Neural cell (in vitro differentiated cells): ENCODE measurements around the gene DUSP22.
"Not testable (repeated sequence)": the region's sequence is repeated elsewhere in the genome, so short reads cannot be mapped to it uniquely, and the experiment has no call there.

Experiments
- EP300 ChIP-seq: fragments of 450-650 bp; conservative IDR thresholded peaks from 2 replicates; pipeline ENCODE4 v1.6.1; 2014; ENCODE audit warnings: antibody characterized with exemption, mild to moderate bottlenecking, moderate library complexity; ENCODE audit not compliant: poor library complexity, severe bottlenecking
- EZH2 ChIP-seq: fragments of 200-600, 300-800 bp; shearing (Covaris generic), sonication (generic); IDR thresholded peaks from 2 replicates; pipeline ENCODE4 v1.6.1; 2014; ENCODE audit warnings: antibody characterized with exemption, low read length, borderline replicate concordance, mild to moderate bottlenecking; ENCODE audit not compliant: insufficient read depth, poor library complexity, severe bottlenecking
- POLR2AphosphoS5 ChIP-seq: IDR thresholded peaks from 2 replicates; pipeline ENCODE4 v1.6.1; 2012
- SMC3 ChIP-seq: fragments of 450-650 bp; conservative IDR thresholded peaks from 2 replicates; pipeline ENCODE4 v1.6.1; 2014; ENCODE audit warnings: antibody characterized with exemption, mild to moderate bottlenecking, moderate library complexity; ENCODE audit not compliant: poor library complexity
- TAF1 ChIP-seq: IDR thresholded peaks from 2 replicates; pipeline ENCODE4 v1.6.1; 2012; ENCODE audit warnings: low read depth
- TF ChIP-seq, protein P1 (sequence below): fragments of 450-650 bp; IDR thresholded peaks from 2 replicates; pipeline ENCODE4 v1.5.1; 2014; ENCODE audit warnings: antibody characterized with exemption, mild to moderate bottlenecking, moderate library complexity; ENCODE audit not compliant: poor library complexity, severe bottlenecking
- TF ChIP-seq, protein P2 (sequence below): IDR thresholded peaks from 2 replicates; pipeline ENCODE4 v1.6.1; 2012; ENCODE audit warnings: borderline replicate concordance

DNA sequence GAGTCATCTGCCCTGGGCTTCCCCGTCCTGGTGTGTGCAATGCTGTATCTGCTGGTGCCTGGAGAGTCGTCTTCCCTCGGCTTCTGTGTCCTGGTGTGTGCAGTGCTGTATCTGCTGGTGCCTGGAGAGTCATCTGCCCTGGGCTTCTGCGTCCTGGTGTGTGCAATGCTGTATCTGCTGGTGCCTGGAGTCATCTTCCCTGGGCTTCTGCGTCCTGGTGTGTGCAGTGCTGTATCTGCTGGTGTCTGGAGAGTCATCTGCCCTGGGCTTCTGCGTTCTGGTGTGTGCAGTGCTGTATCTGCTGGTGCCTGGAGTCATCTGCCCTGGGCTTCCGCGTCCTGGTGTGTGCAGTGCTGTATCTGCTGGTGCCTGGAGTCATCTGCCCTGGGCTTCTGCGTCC lies 33.8 kb downstream of the DUSP22 start:
- TF ChIP-seq EZH2, POLR2AphosphoS5, EP300, TAF1, SMC3: not testable (repeated sequence)
- TF ChIP-seq, protein P1, sequence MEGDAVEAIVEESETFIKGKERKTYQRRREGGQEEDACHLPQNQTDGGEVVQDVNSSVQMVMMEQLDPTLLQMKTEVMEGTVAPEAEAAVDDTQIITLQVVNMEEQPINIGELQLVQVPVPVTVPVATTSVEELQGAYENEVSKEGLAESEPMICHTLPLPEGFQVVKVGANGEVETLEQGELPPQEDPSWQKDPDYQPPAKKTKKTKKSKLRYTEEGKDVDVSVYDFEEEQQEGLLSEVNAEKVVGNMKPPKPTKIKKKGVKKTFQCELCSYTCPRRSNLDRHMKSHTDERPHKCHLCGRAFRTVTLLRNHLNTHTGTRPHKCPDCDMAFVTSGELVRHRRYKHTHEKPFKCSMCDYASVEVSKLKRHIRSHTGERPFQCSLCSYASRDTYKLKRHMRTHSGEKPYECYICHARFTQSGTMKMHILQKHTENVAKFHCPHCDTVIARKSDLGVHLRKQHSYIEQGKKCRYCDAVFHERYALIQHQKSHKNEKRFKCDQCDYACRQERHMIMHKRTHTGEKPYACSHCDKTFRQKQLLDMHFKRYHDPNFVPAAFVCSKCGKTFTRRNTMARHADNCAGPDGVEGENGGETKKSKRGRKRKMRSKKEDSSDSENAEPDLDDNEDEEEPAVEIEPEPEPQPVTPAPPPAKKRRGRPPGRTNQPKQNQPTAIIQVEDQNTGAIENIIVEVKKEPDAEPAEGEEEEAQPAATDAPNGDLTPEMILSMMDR: not testable (repeated sequence)
- TF ChIP-seq, protein P2, sequence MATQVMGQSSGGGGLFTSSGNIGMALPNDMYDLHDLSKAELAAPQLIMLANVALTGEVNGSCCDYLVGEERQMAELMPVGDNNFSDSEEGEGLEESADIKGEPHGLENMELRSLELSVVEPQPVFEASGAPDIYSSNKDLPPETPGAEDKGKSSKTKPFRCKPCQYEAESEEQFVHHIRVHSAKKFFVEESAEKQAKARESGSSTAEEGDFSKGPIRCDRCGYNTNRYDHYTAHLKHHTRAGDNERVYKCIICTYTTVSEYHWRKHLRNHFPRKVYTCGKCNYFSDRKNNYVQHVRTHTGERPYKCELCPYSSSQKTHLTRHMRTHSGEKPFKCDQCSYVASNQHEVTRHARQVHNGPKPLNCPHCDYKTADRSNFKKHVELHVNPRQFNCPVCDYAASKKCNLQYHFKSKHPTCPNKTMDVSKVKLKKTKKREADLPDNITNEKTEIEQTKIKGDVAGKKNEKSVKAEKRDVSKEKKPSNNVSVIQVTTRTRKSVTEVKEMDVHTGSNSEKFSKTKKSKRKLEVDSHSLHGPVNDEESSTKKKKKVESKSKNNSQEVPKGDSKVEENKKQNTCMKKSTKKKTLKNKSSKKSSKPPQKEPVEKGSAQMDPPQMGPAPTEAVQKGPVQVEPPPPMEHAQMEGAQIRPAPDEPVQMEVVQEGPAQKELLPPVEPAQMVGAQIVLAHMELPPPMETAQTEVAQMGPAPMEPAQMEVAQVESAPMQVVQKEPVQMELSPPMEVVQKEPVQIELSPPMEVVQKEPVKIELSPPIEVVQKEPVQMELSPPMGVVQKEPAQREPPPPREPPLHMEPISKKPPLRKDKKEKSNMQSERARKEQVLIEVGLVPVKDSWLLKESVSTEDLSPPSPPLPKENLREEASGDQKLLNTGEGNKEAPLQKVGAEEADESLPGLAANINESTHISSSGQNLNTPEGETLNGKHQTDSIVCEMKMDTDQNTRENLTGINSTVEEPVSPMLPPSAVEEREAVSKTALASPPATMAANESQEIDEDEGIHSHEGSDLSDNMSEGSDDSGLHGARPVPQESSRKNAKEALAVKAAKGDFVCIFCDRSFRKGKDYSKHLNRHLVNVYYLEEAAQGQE: not testable (repeated sequence)
